Right renal cortex interstitium (tissue), 3 donors: ENCODE data around the gene KCNJ18. TPM values are rescaled to one million over a fixed set of nuclear protein-coding genes. Genes with fewer than 3 reads are reported as not detected.
"Not testable (repeated sequence)": the region's sequence is repeated elsewhere in the genome, so short reads cannot be mapped to it uniquely, and the experiment has no call there.

Source experiments
- DNase-seq, 3 donors: peaks; one replicate each; pipeline ENCODE4 v3.0.0-alpha.2; 2013; ENCODE audit warnings: low read depth in 3 of 3, low spot score in 2 of 3
- polyA plus RNA-seq, 3 donors: library from polyadenylated mRNA; unstranded; fragments of 120-200 nt; gene quantifications; one replicate each; pipeline ENCODE4 v1.2.1, GENCODE V29; 2013; ENCODE audit not compliant: insufficient read length in 3 of 3

Gene KCNJ18
- polyA plus RNA-seq, 3 donors: not detected

DNA sequence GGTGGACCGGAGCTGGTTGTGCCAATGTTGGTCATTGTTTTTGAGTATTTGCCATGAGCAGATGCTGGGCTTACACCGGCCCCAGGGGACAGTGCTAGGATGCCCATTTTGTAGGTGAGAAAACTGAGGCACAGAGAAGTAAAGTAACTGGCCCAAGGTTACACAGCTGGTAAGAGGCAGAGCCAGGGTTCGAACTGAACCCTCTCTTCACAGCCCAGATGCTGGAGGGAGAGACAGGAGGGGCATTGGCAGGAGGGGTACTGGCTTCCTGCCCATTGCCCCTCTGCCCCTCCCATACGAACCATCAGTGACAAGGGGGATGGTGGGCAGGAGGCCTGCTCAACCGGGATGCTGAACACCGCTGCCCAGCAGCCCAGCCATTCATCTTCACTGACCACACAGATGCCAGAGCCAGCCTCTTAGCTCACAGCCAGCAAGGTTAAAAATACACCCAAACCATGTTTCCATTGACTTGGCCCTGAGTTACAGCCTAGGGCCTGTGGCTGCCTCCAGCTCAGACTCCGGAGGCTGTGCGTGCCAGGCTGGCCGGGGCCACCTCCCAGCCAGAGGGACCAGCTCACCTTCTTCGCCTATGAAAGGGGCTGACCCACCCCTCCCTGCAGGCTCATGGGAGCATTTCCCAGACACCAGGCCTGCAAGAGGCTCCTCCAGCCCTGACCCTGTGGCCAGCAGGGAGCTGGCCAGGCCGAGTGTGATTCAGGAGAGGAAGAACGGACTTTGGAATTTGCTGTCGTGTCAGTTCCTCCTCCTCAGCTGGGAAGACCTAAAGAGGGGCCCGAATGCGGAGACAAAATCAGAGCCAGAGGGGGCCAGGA, 57.6 kb downstream of the KCNJ18 start:
- DNase-seq: not testable (repeated sequence)

DNA sequence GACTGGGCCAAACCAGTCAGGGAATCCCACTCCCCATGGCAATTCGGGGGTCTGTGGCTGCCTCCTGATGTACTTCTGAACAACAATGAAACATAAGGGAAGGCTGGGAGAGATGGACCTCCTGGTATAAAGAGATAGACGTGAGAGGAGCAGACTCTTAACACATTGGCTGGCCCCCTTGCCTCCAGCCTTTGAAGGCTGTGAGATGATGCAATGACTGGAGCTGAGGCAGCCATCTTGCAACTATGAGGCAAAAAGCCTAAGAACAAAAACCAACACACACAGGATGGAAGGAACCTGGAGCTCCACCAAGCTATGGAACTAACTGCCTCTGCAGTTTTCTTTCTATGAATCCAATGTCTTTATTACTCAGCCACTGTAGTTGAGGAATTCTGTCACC, 58.8 kb downstream of the KCNJ18 start:
- DNase-seq: not testable (repeated sequence)
